Measurements from ENCODE around the gene ROBO4.

- TF ChIP-seq, protein P1, sequence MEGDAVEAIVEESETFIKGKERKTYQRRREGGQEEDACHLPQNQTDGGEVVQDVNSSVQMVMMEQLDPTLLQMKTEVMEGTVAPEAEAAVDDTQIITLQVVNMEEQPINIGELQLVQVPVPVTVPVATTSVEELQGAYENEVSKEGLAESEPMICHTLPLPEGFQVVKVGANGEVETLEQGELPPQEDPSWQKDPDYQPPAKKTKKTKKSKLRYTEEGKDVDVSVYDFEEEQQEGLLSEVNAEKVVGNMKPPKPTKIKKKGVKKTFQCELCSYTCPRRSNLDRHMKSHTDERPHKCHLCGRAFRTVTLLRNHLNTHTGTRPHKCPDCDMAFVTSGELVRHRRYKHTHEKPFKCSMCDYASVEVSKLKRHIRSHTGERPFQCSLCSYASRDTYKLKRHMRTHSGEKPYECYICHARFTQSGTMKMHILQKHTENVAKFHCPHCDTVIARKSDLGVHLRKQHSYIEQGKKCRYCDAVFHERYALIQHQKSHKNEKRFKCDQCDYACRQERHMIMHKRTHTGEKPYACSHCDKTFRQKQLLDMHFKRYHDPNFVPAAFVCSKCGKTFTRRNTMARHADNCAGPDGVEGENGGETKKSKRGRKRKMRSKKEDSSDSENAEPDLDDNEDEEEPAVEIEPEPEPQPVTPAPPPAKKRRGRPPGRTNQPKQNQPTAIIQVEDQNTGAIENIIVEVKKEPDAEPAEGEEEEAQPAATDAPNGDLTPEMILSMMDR (IDR thresholded peaks at IDR 0.05): no peak
- TF ChIP-seq POLR2A (IDR thresholded peaks at IDR 0.05) (no peak), POLR2AphosphoS5 (IDR thresholded peaks at IDR 0.05) (no peak), EP300 (IDR thresholded peaks at IDR 0.05) (no peak)
These were observed 17.4 kb downstream of the ROBO4 start for GRCh38 chr11:124880290-124880611.
